Loucy (cell line): Measurements from ENCODE around the gene NUP214.
A peak's percentile ranks its signal among the peaks of the same experiment; 100 is the strongest.

Experiments used
- H2AFZ ChIP-seq: fragments of 200-600 bp; sonication (generic); 2 replicates; pipeline ENCODE4 v1.6.0; 2016; ENCODE audit warnings: antibody characterized with exemption, mild to moderate bottlenecking, low read length, moderate library complexity
- H3F3A ChIP-seq: fragments of 200-600 bp; 2 replicates; pipeline ENCODE4 v1.6.0; 2016; ENCODE audit warnings: antibody characterized with exemption, low read depth, mild to moderate bottlenecking
- H3K27me3 ChIP-seq: fragments of 200-600 bp; sonication (generic); 2 replicates; pipeline ENCODE4 v1.6.1; 2014; ENCODE audit warnings: low read length, mild to moderate bottlenecking; ENCODE audit not compliant: insufficient read depth, poor library complexity, severe bottlenecking
- H3K36me3 ChIP-seq: fragments of 200-600 bp; sonication (generic); 2 replicates; pipeline ENCODE4 v1.6.1; 2016; ENCODE audit warnings: low read length; ENCODE audit not compliant: insufficient read depth
- H3K4me1 ChIP-seq: fragments of 200-600 bp; sonication (generic); 2 replicates; pipeline ENCODE4 v1.5.1; 2014; ENCODE audit warnings: low read length, mild to moderate bottlenecking; ENCODE audit not compliant: insufficient read depth, poor library complexity, severe bottlenecking
- H3K4me2 ChIP-seq: fragments of 200-600 bp; sonication (generic); 2 replicates; pipeline ENCODE4 v1.6.0; 2014; ENCODE audit warnings: antibody characterized with exemption, low read length, low read depth, mild to moderate bottlenecking; ENCODE audit not compliant: poor library complexity, severe bottlenecking
- H3K4me3 ChIP-seq: fragments of 200-600 bp; sonication (generic); 2 replicates; pipeline ENCODE4 v1.5.1; 2014; ENCODE audit warnings: low read length, mild to moderate bottlenecking, mixed read lengths; ENCODE audit not compliant: poor library complexity, severe bottlenecking
- H3K79me2 ChIP-seq: fragments of 200-600 bp; sonication (generic); 2 replicates; pipeline ENCODE4 v1.6.1; 2014; ENCODE audit warnings: low read length; ENCODE audit not compliant: insufficient read depth
- H3K9ac ChIP-seq: fragments of 200-600 bp; sonication (generic); 2 replicates; pipeline ENCODE4 v1.6.0; 2014; ENCODE audit warnings: mild to moderate bottlenecking, low read depth, low read length, moderate library complexity; ENCODE audit not compliant: poor library complexity, severe bottlenecking
- H3K9me2 ChIP-seq: fragments of 200-600 bp; sonication (generic); replicated peaks from 2 replicates; pipeline ENCODE4 v1.6.1; 2016; ENCODE audit warnings: low read depth, low read length, mixed read lengths
- H3K9me3 ChIP-seq: fragments of 200-600 bp; sonication (generic); 2 replicates; pipeline ENCODE4 v1.6.1; 2014; ENCODE audit warnings: mild to moderate bottlenecking, antibody characterized with exemption, low read length, low read depth; ENCODE audit not compliant: insufficient read depth
- H4K20me1 ChIP-seq: fragments of 200-600 bp; sonication (generic); 2 replicates; pipeline ENCODE4 v1.6.0; 2014; ENCODE audit warnings: antibody characterized with exemption, low read length, mild to moderate bottlenecking; ENCODE audit not compliant: insufficient read depth, poor library complexity, severe bottlenecking
- CTCF ChIP-seq: fragments of 200-600 bp; sonication (generic); conservative IDR thresholded peaks from 2 replicates; pipeline ENCODE4 v1.5.1; 2014; ENCODE audit warnings: mild to moderate bottlenecking, antibody characterized with exemption, low read length
- EZH2phosphoT487 ChIP-seq: fragments of 200-600 bp; IDR thresholded peaks from 2 replicates; pipeline ENCODE4 v1.6.1; 2018; ENCODE audit warnings: antibody characterized with exemption, mild to moderate bottlenecking, moderate library complexity, borderline replicate concordance

NUP214 gene

DNA sequence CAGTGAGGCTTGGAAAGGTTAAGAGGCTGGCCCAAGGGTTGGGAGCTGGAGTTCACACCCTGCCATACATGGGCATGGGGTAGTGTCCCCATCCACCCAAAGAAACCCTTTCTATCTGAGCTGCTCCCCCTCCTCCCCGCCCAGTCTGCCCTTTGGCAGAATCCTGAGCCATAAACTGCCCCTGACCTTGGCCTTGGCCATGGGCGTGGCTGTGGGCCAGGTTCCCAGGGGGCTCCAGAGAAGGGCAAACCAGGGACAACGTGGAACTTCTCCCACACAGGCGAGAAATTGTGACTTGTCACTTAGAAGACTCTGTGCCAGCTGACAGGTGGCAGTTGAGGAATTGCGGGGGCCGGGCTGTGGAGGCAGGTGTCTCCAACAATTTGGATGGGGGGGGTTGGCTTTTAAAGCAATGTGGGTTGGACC, 146.1 kb downstream of the NUP214 start:
- Histone ChIP-seq H3K79me2 (peaks cover 97% of the 10 kb centered on the region), H3K4me1 (peaks cover 82% of the 10 kb centered on the region)

DNA sequence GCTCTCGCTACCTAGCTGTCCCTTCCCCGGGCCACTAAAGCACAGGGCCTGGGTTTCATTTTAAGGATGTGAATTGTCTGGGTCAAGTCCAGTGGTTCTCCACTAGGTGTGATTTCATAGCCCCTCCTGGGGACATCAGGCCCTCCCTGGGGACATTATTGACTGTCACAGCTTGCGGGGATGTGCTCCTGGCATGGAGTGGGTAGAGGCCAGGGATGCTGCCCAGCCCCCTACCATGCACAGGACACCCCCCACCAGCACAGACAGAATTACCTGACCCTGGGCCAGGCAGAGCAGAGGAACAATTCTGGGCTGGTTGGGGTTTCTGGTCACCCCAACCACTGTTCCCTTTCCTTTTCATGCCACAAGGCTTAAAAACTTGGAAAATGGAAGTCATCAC, 146.8 kb downstream of the NUP214 start:
- Histone ChIP-seq H3K79me2 (peaks cover 91% of the 10 kb centered on the region), H3K9me2 (no peaks in the 10 kb centered on the region), H3K9ac (peak overlapping the region; percentile 77), H3K4me2 (peak overlapping the region; percentile 90), H2AFZ (no peak overlapping the region), H4K20me1 (no peaks in the 10 kb centered on the region), H3K4me3 (peak overlapping the region; percentile 73), H3F3A (no peaks in the 10 kb centered on the region), H3K9me3 (no peaks in the 10 kb centered on the region), H3K27me3 (no peaks in the 10 kb centered on the region), H3K4me1 (peaks cover 75% of the 10 kb centered on the region), H3K36me3 (no peaks in the 10 kb centered on the region)
- no peak for TF ChIP-seq EZH2phosphoT487
- no peak for TF ChIP-seq CTCF

More for the DNA sequence above, 146.1 kb downstream of the NUP214 start:
- TF ChIP-seq EZH2phosphoT487 (no peak), CTCF (no peak)
- no peaks in the 10 kb centered on the region for H4K20me1 ChIP-seq
- H3F3A ChIP-seq, result no peaks in the 10 kb centered on the region
- H3K9me2 ChIP-seq, result no peaks in the 10 kb centered on the region
- peak overlapping the region; percentile 90 for H3K4me2 ChIP-seq
- H3K27me3 ChIP-seq, result no peaks in the 10 kb centered on the region
- H2AFZ ChIP-seq, result no peak overlapping the region
- peak overlapping the region; percentile 77 for H3K9ac ChIP-seq
- H3K9me3 ChIP-seq, result no peaks in the 10 kb centered on the region
- peak overlapping the region; percentile 73 for H3K4me3 ChIP-seq
- H3K36me3 ChIP-seq, result no peaks in the 10 kb centered on the region; the same call in 1 of the 2 replicates

GRCh38 chr9:131273146-131273855, 147.9 kb downstream of the NUP214 start:
- Histone ChIP-seq H3K9ac (peak overlapping the region; percentile 84), H2AFZ (no peak overlapping the region), H3K79me2 (peaks cover 80% of the 10 kb centered on the region), H4K20me1 (no peaks in the 10 kb centered on the region), H3K27me3 (no peaks in the 10 kb centered on the region), H3K4me3 (peak overlapping the region; percentile 67), H3K9me3 (no peaks in the 10 kb centered on the region), H3F3A (no peaks in the 10 kb centered on the region), H3K4me2 (peak overlapping the region; percentile 90), H3K36me3 (no peaks in the 10 kb centered on the region), H3K4me1 (peaks cover 69% of the 10 kb centered on the region), H3K9me2 (no peaks in the 10 kb centered on the region)
- TF ChIP-seq EZH2phosphoT487 (no peak), CTCF (no peak)
